Duodenal mucosa (tissue), 2 donors: Measurements from ENCODE around the gene CATSPERD.
"Not testable (repeated sequence)": the region's sequence is repeated elsewhere in the genome, so short reads cannot be mapped to it uniquely, and the experiment has no call there.

ENCODE experiments used
- H3K27ac ChIP-seq: one replicate; pipeline ENCODE4 v1.7.0; 2013; ENCODE audit warnings: low read depth, low read length
- H3K27me3 ChIP-seq, 2 donors: one replicate each; pipeline ENCODE4 v1.7.0; 2013; ENCODE audit warnings: low read length in 2 of 2, control low read depth in 1 of 2; ENCODE audit not compliant: insufficient read depth in 2 of 2, control insufficient read depth in 1 of 2
- H3K36me3 ChIP-seq, 2 donors: one replicate each; pipeline ENCODE4 v1.7.0; 2013; ENCODE audit warnings: low read length in 2 of 2, control low read depth in 1 of 2; ENCODE audit not compliant: insufficient read depth in 2 of 2, control insufficient read depth in 1 of 2
- H3K4me1 ChIP-seq, 2 donors: one replicate each; pipeline ENCODE4 v1.7.0; 2013; ENCODE audit warnings: low read length in 2 of 2, control low read depth in 1 of 2; ENCODE audit not compliant: insufficient read depth in 2 of 2, control insufficient read depth in 1 of 2
- H3K4me3 ChIP-seq, 2 donors: one replicate each; pipeline ENCODE4 v1.7.0; 2013; ENCODE audit warnings: low read length in 2 of 2, low read depth in 1 of 2
- H3K9ac ChIP-seq, 2 donors: one replicate each; pipeline ENCODE4 v1.7.0; 2013; ENCODE audit warnings: low read length in 2 of 2, low read depth in 1 of 2
- H3K9me3 ChIP-seq, 2 donors: one replicate each; pipeline ENCODE4 v1.7.0; 2013; ENCODE audit warnings: low read length in 2 of 2, control low read depth in 1 of 2; ENCODE audit not compliant: control insufficient read depth in 1 of 2

Gene CATSPERD

DNA sequence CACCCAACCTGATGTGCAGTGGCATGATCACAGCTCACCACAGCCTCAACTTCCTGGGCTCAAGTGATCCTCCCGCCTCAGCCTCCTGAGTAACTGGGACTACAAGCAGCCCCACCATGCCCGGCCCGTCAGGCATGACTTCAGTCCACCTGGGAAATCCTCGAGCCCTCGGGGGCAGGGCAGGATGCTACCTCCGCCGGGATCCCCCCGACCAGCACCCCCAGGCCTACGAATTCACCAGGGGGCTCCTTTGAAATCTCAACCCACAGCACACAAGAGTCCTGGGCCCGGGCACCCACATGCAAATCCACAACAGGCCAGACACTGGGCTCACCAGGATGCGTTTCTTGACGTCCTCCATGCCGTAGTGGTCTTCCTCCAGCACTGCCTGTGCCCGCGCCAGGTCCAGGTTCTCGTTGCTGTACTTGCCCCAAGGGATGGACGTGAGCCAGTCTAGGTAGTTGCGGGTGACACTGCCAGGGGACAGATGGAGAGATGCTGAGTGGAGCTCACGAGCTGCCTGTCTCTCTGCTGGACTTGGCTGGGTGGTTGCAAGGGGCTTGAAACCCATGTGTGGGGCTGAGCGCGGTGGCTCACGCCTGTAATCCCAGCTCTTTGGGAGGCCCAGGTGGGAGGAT, 19.9 kb upstream of the CATSPERD start:
- Histone ChIP-seq H3K36me3 (peaks cover 16 to 61% of the 10 kb centered on the region in 2 donors), H3K27me3 (no peaks in the 10 kb centered on the region), H3K27ac (no peak overlapping the region)

GRCh38 chr19:5702053-5702410, 18.4 kb upstream of the CATSPERD start:
- not testable (repeated sequence) for H3K9ac ChIP-seq, H3K9me3 ChIP-seq, H3K4me3 ChIP-seq, H3K27me3 ChIP-seq, H3K27ac ChIP-seq, H3K4me1 ChIP-seq
- peaks cover 13 to 58% of the 10 kb centered on the region in 2 donors for H3K36me3 ChIP-seq

More for the DNA sequence above, 19.9 kb upstream of the CATSPERD start:
- Histone ChIP-seq H3K4me1 (no peaks in the 10 kb centered on the region), H3K4me3 (no peak overlapping the region), H3K9ac (no peak overlapping the region), H3K9me3 (no peaks in the 10 kb centered on the region)

- Histone ChIP-seq H3K4me3 (no peak overlapping the region), H3K9me3 (no peaks in the 10 kb centered on the region), H3K36me3 (peaks cover 18 to 56% of the 10 kb centered on the region in 2 donors), H3K27ac (no peak overlapping the region), H3K4me1 (no peaks in the 10 kb centered on the region), H3K9ac (no peak overlapping the region), H3K27me3 (no peaks in the 10 kb centered on the region)
Observed at GRCh38 chr19:5703819-5704818, 16.3 kb upstream of the CATSPERD start.

GRCh38 chr19:5705552-5705951, 14.9 kb upstream of the CATSPERD start:
- Histone ChIP-seq H3K9ac (no peak overlapping the region), H3K27ac (no peak overlapping the region), H3K36me3 (peaks cover 18 to 57% of the 10 kb centered on the region in 2 donors), H3K27me3 (no peaks in the 10 kb centered on the region), H3K4me1 (no peaks in the 10 kb centered on the region), H3K9me3 (no peaks in the 10 kb centered on the region), H3K4me3 (no peak overlapping the region)

DNA sequence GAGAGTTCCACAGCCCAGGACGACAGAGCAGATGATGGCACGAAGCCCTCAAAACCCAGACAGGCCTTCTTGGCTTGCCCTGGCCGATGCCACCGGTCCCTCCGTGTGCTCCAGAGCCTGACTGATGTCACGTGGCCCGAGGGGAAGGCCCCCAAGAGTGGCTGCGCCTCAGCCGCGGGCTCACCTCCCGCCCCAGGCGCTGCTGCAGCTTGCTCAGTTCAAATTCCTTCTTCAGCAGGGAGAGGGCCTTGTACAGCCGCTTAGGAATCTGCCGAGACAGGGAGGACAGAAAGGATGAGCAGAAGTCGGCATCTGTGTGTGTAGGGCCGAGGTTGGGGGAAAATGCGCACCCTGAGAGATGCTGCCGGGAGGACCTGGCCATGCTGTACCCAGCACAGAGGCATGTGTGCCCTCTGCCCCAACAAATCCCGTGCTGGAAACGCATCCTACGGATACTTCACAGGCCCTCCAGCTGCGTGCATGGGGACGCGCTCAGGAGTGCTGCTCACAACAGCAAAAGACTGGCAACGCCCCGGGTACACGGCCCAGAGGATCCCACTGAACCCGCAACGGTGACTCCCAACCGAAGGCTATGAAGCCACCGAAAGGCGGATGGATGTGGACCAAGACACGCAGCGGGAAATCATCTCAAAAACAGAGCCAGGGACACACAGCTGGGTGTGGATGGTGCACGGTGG, 13.4 kb upstream of the CATSPERD start:
- Histone ChIP-seq H3K9me3 (no peaks in the 10 kb centered on the region), H3K4me1 (no peaks in the 10 kb centered on the region), H3K27me3 (no peaks in the 10 kb centered on the region), H3K9ac (no peak overlapping the region), H3K27ac (no peak overlapping the region), H3K36me3 (peaks cover 27 to 67% of the 10 kb centered on the region in 2 donors), H3K4me3 (no peak overlapping the region)

- Histone ChIP-seq H3K9ac (no peak overlapping the region), H3K27ac (no peak overlapping the region), H3K9me3 (no peaks in the 10 kb centered on the region), H3K36me3 (peaks cover 29 to 76% of the 10 kb centered on the region in 2 donors), H3K4me3 (no peak overlapping the region), H3K4me1 (no peaks in the 10 kb centered on the region), H3K27me3 (no peaks in the 10 kb centered on the region)
Observed at GRCh38 chr19:5707576-5708575, 12.6 kb upstream of the CATSPERD start.

GRCh38 chr19:5711025-5711424, 9.4 kb upstream of the CATSPERD start:
- peaks cover 24 to 62% of the 10 kb centered on the region in 2 donors for H3K36me3 ChIP-seq
- no peaks in the 10 kb centered on the region for H3K27me3 ChIP-seq
- H3K9ac ChIP-seq: no peak overlapping the region
- no peak overlapping the region for H3K27ac ChIP-seq
- H3K4me1 ChIP-seq: no peaks in the 10 kb centered on the region
- no peaks in the 10 kb centered on the region for H3K9me3 ChIP-seq
- H3K4me3 ChIP-seq: no peak overlapping the region

DNA sequence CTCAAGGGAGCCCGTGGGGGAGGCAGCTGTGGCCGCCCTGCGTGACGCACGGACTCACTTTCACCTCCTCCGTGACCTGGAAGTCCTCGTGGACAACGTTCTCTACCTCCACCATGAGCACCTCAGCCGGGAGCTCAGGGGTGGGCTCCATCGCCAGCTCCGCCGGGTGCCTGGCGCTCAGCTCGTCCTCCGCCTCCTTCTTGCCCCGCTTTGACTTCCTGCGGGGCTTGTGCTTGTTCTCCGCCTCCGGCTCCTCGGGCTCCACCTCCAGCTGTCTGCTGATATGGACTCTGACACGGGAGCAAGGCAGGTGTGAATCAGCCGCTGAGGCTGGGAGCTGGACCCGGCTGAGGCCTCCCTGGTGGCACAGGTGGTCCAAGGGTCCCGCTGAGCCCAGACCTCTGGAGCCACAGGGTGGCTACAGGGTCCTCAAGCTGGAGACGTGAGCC, 8.7 kb upstream of the CATSPERD start:
- H3K9ac ChIP-seq: no peak overlapping the region
- H3K27ac ChIP-seq: no peak overlapping the region
- no peaks in the 10 kb centered on the region for H3K27me3 ChIP-seq
- no peaks in the 10 kb centered on the region for H3K4me1 ChIP-seq
- H3K9me3 ChIP-seq: no peaks in the 10 kb centered on the region
- no peak overlapping the region for H3K4me3 ChIP-seq
- H3K36me3 ChIP-seq: peaks cover 24 to 58% of the 10 kb centered on the region in 2 donors

DNA sequence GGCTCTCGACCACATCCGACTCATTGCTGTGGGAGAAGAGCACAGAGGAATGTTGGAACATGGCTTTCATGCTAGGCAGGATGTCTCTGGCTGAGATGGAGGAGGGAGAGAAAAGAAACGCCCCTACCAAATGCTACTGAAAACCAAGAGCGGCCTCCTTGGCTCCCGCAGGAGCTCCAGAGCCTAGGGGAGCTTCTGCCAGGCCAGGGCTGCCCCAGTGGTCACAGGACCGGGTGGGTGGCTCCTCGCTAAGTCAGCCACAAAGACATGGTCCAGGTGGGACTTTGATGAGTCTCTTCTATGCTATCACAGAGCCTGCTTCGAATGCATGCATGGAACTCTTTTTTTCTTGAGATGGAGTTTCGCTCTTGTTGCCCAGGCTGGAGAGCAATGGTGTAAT, 7.2 kb upstream of the CATSPERD start:
- H3K27ac ChIP-seq: no peak overlapping the region
- H3K4me3 ChIP-seq: no peak overlapping the region
- H3K36me3 ChIP-seq: peaks cover 13 to 43% of the 10 kb centered on the region in 2 donors

More for the DNA sequence above, 7.2 kb upstream of the CATSPERD start:
- no peak overlapping the region for H3K9ac ChIP-seq
- no peaks in the 10 kb centered on the region for H3K27me3 ChIP-seq
- no peaks in the 10 kb centered on the region for H3K9me3 ChIP-seq
- peaks cover 5 to 6% of the 10 kb centered on the region in 2 donors for H3K4me1 ChIP-seq
